Activated CD4-positive, alpha-beta T cell treated with anti-CD3 and anti-CD28 coated beads, Interleukin-2, amount 10 ng/mL, durations not matched to agents 24 days and 14 days (primary cell): ENCODE measurements around the gene ANGPTL1. TPM values are rescaled to one million over a fixed set of nuclear protein-coding genes. Genes with fewer than 3 reads are reported as not detected.
"Not testable (repeated sequence)": the region's sequence is repeated elsewhere in the genome, so short reads cannot be mapped to it uniquely, and the experiment has no call there.

Source experiments
- DNase-seq: peaks from one replicate; pipeline ENCODE4 v3.0.0; 2022
- H3K27ac Mint-ChIP-seq: one replicate; pipeline ENCODE4 v1.8.0; 2022; ENCODE audit warnings: mild to moderate bottlenecking, mixed read lengths
- H3K27me3 Mint-ChIP-seq: one replicate; pipeline ENCODE4 v1.8.0; 2022; ENCODE audit warnings: mixed read lengths
- H3K36me3 Mint-ChIP-seq: one replicate; pipeline ENCODE4 v1.8.0; 2022; ENCODE audit warnings: low read depth, mild to moderate bottlenecking, mixed read lengths
- H3K4me1 Mint-ChIP-seq: one replicate; pipeline ENCODE4 v1.8.0; 2021; ENCODE audit warnings: mixed read lengths
- H3K4me3 Mint-ChIP-seq: one replicate; pipeline ENCODE4 v1.8.0; 2022; ENCODE audit warnings: mild to moderate bottlenecking, moderate library complexity, mixed read lengths
- H3K9me3 Mint-ChIP-seq: one replicate; pipeline ENCODE4 v1.8.0; 2021; ENCODE audit warnings: mixed read lengths
- intact Hi-C: fragments of 100-400 bp; cut with micrococcal nuclease; formaldehyde crosslinking; loops from one replicate; pipeline ENCODE4 v1.15.1; 2023
- total RNA-seq: library from RNA; stranded (reverse); gene quantifications from 2 replicates; pipeline ENCODE4 v1.2.3, GENCODE V29; 2022

The ANGPTL1 gene
- total RNA-seq, 1 donor from 2014 or later, result not detected

GRCh38 chr1:178881950-178882349 lies 11.1 kb upstream of the ANGPTL1 start:
- intact Hi-C loops, result no loop called here
- Mint-ChIP-seq H3K9me3 (no peaks in the 10 kb centered on the region), H3K27me3 (no peaks in the 10 kb centered on the region), H3K27ac (no peak overlapping the region), H3K4me3 (no peak overlapping the region), H3K4me1 (peaks cover 3% of the 10 kb centered on the region), H3K36me3 (no peaks in the 10 kb centered on the region)
- no peak for DNase-seq

GRCh38 chr1:178877896-178878295 lies 7.0 kb upstream of the ANGPTL1 start:
- H3K4me3 Mint-ChIP-seq, result no peak overlapping the region
- H3K27ac Mint-ChIP-seq, result no peak overlapping the region
- no peaks in the 10 kb centered on the region for H3K27me3 Mint-ChIP-seq
- intact Hi-C loops, result no loop called here
- no peak for DNase-seq
- peaks cover under 1% of the 10 kb centered on the region for H3K4me1 Mint-ChIP-seq
- H3K9me3 Mint-ChIP-seq, result no peaks in the 10 kb centered on the region
- H3K36me3 Mint-ChIP-seq, result no peaks in the 10 kb centered on the region

- H3K9me3 Mint-ChIP-seq, result no peaks in the 10 kb centered on the region
- H3K27ac Mint-ChIP-seq, result no peak overlapping the region
- no peak for DNase-seq
- no peaks in the 10 kb centered on the region for H3K27me3 Mint-ChIP-seq
- intact Hi-C loops, result no loop called here
- H3K4me1 Mint-ChIP-seq, result peaks cover 5% of the 10 kb centered on the region
- no peak overlapping the region for H3K4me3 Mint-ChIP-seq
- no peaks in the 10 kb centered on the region for H3K36me3 Mint-ChIP-seq
Observed at GRCh38 chr1:178875936-178876335, 5.1 kb upstream of the ANGPTL1 start.

- H3K27ac Mint-ChIP-seq, result no peak overlapping the region
Observed at GRCh38 chr1:178874966-178875365, 4.1 kb upstream of the ANGPTL1 start.

GRCh38 chr1:178871551-178872320 lies 859 bp upstream of the ANGPTL1 start:
- Mint-ChIP-seq H3K27me3 (no peaks in the 10 kb centered on the region), H3K9me3 (no peaks in the 10 kb centered on the region), H3K4me1 (peaks cover 8% of the 10 kb centered on the region), H3K27ac (no peak overlapping the region), H3K36me3 (no peaks in the 10 kb centered on the region), H3K4me3 (no peak overlapping the region)
- intact Hi-C loops, result no loop called here
- DNase-seq, result no peak

More at GRCh38 chr1:178874966-178875365, 4.1 kb upstream of the ANGPTL1 start:
- no peaks in the 10 kb centered on the region for H3K27me3 Mint-ChIP-seq
- no peak for DNase-seq
- H3K36me3 Mint-ChIP-seq, result no peaks in the 10 kb centered on the region
- peaks cover 5% of the 10 kb centered on the region for H3K4me1 Mint-ChIP-seq
- H3K9me3 Mint-ChIP-seq, result no peaks in the 10 kb centered on the region
- intact Hi-C loops, result no loop called here
- no peak overlapping the region for H3K4me3 Mint-ChIP-seq

- no peaks in the 10 kb centered on the region for H3K36me3 Mint-ChIP-seq
- intact Hi-C loops, result no loop called here
- no peak for DNase-seq
- no peak overlapping the region for H3K27ac Mint-ChIP-seq
- H3K27me3 Mint-ChIP-seq, result no peaks in the 10 kb centered on the region
- peaks cover 8% of the 10 kb centered on the region for H3K4me1 Mint-ChIP-seq
- no peak overlapping the region for H3K4me3 Mint-ChIP-seq
- no peaks in the 10 kb centered on the region for H3K9me3 Mint-ChIP-seq
Observed at GRCh38 chr1:178870221-178870620, 656 bp downstream of the ANGPTL1 start.

GRCh38 chr1:178869119-178869697 lies 1.7 kb downstream of the ANGPTL1 start:
- no peak overlapping the region for H3K4me3 Mint-ChIP-seq
- no peaks in the 10 kb centered on the region for H3K36me3 Mint-ChIP-seq
- intact Hi-C loops, result no loop called here
- H3K27ac Mint-ChIP-seq, result no peak overlapping the region
- no peaks in the 10 kb centered on the region for H3K27me3 Mint-ChIP-seq
- H3K9me3 Mint-ChIP-seq, result no peaks in the 10 kb centered on the region
- no peak for DNase-seq
- H3K4me1 Mint-ChIP-seq, result peaks cover 8% of the 10 kb centered on the region

- DNase-seq, result no peak
- Mint-ChIP-seq H3K27me3 (no peaks in the 10 kb centered on the region), H3K27ac (no peak overlapping the region), H3K9me3 (no peaks in the 10 kb centered on the region), H3K4me1 (peaks cover 8% of the 10 kb centered on the region), H3K4me3 (no peak overlapping the region), H3K36me3 (no peaks in the 10 kb centered on the region)
- intact Hi-C loops, result no loop called here
Observed at GRCh38 chr1:178868706-178869105, 2.2 kb downstream of the ANGPTL1 start.

- H3K27ac Mint-ChIP-seq, result no peak overlapping the region
- intact Hi-C loops, result no loop called here
- no peaks in the 10 kb centered on the region for H3K36me3 Mint-ChIP-seq
- H3K4me1 Mint-ChIP-seq, result peaks cover 5% of the 10 kb centered on the region
- no peaks in the 10 kb centered on the region for H3K9me3 Mint-ChIP-seq
- H3K27me3 Mint-ChIP-seq, result no peaks in the 10 kb centered on the region
- DNase-seq, result no peak
- H3K4me3 Mint-ChIP-seq, result no peak overlapping the region
Observed at GRCh38 chr1:178867670-178868069, 3.2 kb downstream of the ANGPTL1 start.

- H3K36me3 Mint-ChIP-seq, result no peaks in the 10 kb centered on the region
- H3K4me3 Mint-ChIP-seq, result no peak overlapping the region
- DNase-seq, result no peak
- H3K9me3 Mint-ChIP-seq, result no peaks in the 10 kb centered on the region
- H3K27ac Mint-ChIP-seq, result no peak overlapping the region
- peaks cover 3% of the 10 kb centered on the region for H3K4me1 Mint-ChIP-seq
- intact Hi-C loops, result no loop called here
- no peaks in the 10 kb centered on the region for H3K27me3 Mint-ChIP-seq
Observed at GRCh38 chr1:178864326-178864725, 6.6 kb downstream of the ANGPTL1 start.

- Mint-ChIP-seq H3K4me1 (peaks cover 3% of the 10 kb centered on the region), H3K27me3 (no peaks in the 10 kb centered on the region), H3K4me3 (no peak overlapping the region), H3K27ac (no peak overlapping the region), H3K9me3 (no peaks in the 10 kb centered on the region), H3K36me3 (no peaks in the 10 kb centered on the region)
- intact Hi-C loops, result no loop called here
- DNase-seq, result no peak
Observed at GRCh38 chr1:178862864-178863263, 8.0 kb downstream of the ANGPTL1 start.

GRCh38 chr1:178862416-178862815 lies 8.5 kb downstream of the ANGPTL1 start:
- Mint-ChIP-seq H3K9me3 (no peaks in the 10 kb centered on the region), H3K4me1 (no peaks in the 10 kb centered on the region), H3K27me3 (no peaks in the 10 kb centered on the region), H3K27ac (no peak overlapping the region), H3K36me3 (no peaks in the 10 kb centered on the region), H3K4me3 (no peak overlapping the region)
- DNase-seq, result no peak
- intact Hi-C loops, result no loop called here

GRCh38 chr1:178857126-178857525 lies 13.8 kb downstream of the ANGPTL1 start:
- intact Hi-C loops, result no loop called here
- Mint-ChIP-seq H3K4me1 (no peaks in the 10 kb centered on the region), H3K36me3 (no peaks in the 10 kb centered on the region), H3K27ac (no peak overlapping the region), H3K27me3 (no peaks in the 10 kb centered on the region), H3K9me3 (no peaks in the 10 kb centered on the region), H3K4me3 (no peak overlapping the region)
- DNase-seq, result no peak

- no peaks in the 10 kb centered on the region for H3K9me3 Mint-ChIP-seq
- H3K27me3 Mint-ChIP-seq, result no peaks in the 10 kb centered on the region
- intact Hi-C loops, result no loop called here
- no peaks in the 10 kb centered on the region for H3K4me1 Mint-ChIP-seq
- no peak overlapping the region for H3K4me3 Mint-ChIP-seq
- DNase-seq, result no peak
- no peaks in the 10 kb centered on the region for H3K36me3 Mint-ChIP-seq
- no peak overlapping the region for H3K27ac Mint-ChIP-seq
Observed at GRCh38 chr1:178849918-178850317, 21.0 kb downstream of the ANGPTL1 start.

- intact Hi-C loops, H3K36me3 Mint-ChIP-seq, H3K9me3 Mint-ChIP-seq: not testable (repeated sequence)
Observed at GRCh38 chr1:178847919-178848318, 23.0 kb downstream of the ANGPTL1 start.

More at GRCh38 chr1:178847919-178848318, 23.0 kb downstream of the ANGPTL1 start:
- H3K4me1 Mint-ChIP-seq, H3K27me3 Mint-ChIP-seq, H3K4me3 Mint-ChIP-seq, H3K27ac Mint-ChIP-seq, DNase-seq: not testable (repeated sequence)
